Liver (tissue), 9 donors: Measurements from ENCODE around the gene OSBPL10. TPM values are rescaled to one million over a fixed set of nuclear protein-coding genes. Genes with fewer than 3 reads are reported as not detected.

ENCODE experiments used
- DNase-seq: peaks from one replicate; pipeline ENCODE4 v3.0.0-alpha.2; 2017; ENCODE audit warnings: low spot score
- H3K27ac ChIP-seq, 2 donors: one replicate each; pipeline ENCODE4 v1.7.0; 2013; ENCODE audit warnings: inconsistent platforms in 2 of 2, low read length in 2 of 2, control low read depth in 1 of 2, low read depth in 1 of 2, mild to moderate bottlenecking in 1 of 2
- H3K27me3 ChIP-seq, 4 donors: one replicate each; pipeline versions ENCODE4 v1.6.1 to v1.7.0; 2013; ENCODE audit warnings: low read length in 3 of 4, inconsistent platforms in 1 of 4, mild to moderate bottlenecking in 1 of 4, moderate library complexity in 1 of 4; ENCODE audit not compliant: control insufficient read depth in 4 of 4, insufficient read depth in 4 of 4
- H3K36me3 ChIP-seq, 4 donors: one replicate each; pipeline versions ENCODE4 v1.6.1 to v1.7.0; 2013; ENCODE audit warnings: low read length in 3 of 4, mild to moderate bottlenecking in 3 of 4, low read depth in 1 of 4, moderate library complexity in 1 of 4; ENCODE audit not compliant: control insufficient read depth in 4 of 4, insufficient read depth in 3 of 4
- H3K4me1 ChIP-seq, 4 donors: one replicate each; pipeline versions ENCODE4 v1.6.1 to v1.7.0; 2013; ENCODE audit warnings: low read length in 3 of 4, mild to moderate bottlenecking in 3 of 4, moderate library complexity in 1 of 4; ENCODE audit not compliant: control insufficient read depth in 4 of 4, insufficient read depth in 4 of 4
- H3K4me3 ChIP-seq, 3 donors: one replicate each; pipeline versions ENCODE4 v1.6.1 to v1.7.0; 2013; ENCODE audit warnings: low read length in 3 of 3, control low read depth in 1 of 3, low read depth in 1 of 3, mild to moderate bottlenecking in 1 of 3
- H3K9ac ChIP-seq, 2 donors: one replicate each; pipeline ENCODE4 v1.7.0; 2013; ENCODE audit warnings: low read length in 2 of 2, mild to moderate bottlenecking in 2 of 2, moderate library complexity in 2 of 2, control low read depth in 1 of 2, low read depth in 1 of 2
- H3K9me3 ChIP-seq, 4 donors: one replicate each; pipeline versions ENCODE4 v1.6.1 to v1.7.0; 2013; ENCODE audit warnings: low read length in 3 of 4; ENCODE audit not compliant: control insufficient read depth in 4 of 4
- EGR1 ChIP-seq, 2 donors: IDR thresholded peaks; 2 replicates each; pipeline ENCODE4 v1.6.1; 2016 to 2018; ENCODE audit warnings: antibody characterized with exemption in 2 of 2, low read depth in 2 of 2
- FOXA2 ChIP-seq: IDR thresholded peaks from 2 replicates; pipeline ENCODE4 v1.6.1; 2016; ENCODE audit warnings: antibody characterized with exemption
- GABPA ChIP-seq, 2 donors: IDR thresholded peaks in 1 of 2; conservative IDR thresholded peaks in 1 of 2; 2 replicates each; pipeline ENCODE4 v1.6.1; 2016; ENCODE audit warnings: antibody characterized with exemption in 2 of 2, mild to moderate bottlenecking in 1 of 2, moderate library complexity in 1 of 2
- HNF4G ChIP-seq: IDR thresholded peaks from 2 replicates; pipeline ENCODE4 v1.6.1; 2016; ENCODE audit warnings: antibody characterized with exemption
- JUND ChIP-seq, 2 donors: IDR thresholded peaks; 2 replicates each; pipeline ENCODE4 v1.6.1; 2016; ENCODE audit warnings: antibody characterized with exemption in 2 of 2
- NR2F2 ChIP-seq: IDR thresholded peaks from 2 replicates; pipeline ENCODE4 v1.6.1; 2016; ENCODE audit warnings: antibody characterized with exemption
- RAD21 ChIP-seq, 2 donors: IDR thresholded peaks; 2 replicates each; pipeline ENCODE4 v1.6.1; 2016; ENCODE audit warnings: antibody characterized with exemption in 2 of 2, mild to moderate bottlenecking in 2 of 2
- RXRA ChIP-seq, 2 donors: IDR thresholded peaks; 2 replicates each; pipeline ENCODE4 v1.6.1; 2017 to 2018; ENCODE audit warnings: antibody characterized with exemption in 2 of 2, mild to moderate bottlenecking in 1 of 2
- SP1 ChIP-seq: IDR thresholded peaks from 2 replicates; pipeline ENCODE4 v1.6.1; 2018; ENCODE audit warnings: antibody characterized with exemption, mild to moderate bottlenecking
- TAF1 ChIP-seq: conservative IDR thresholded peaks from 2 replicates; pipeline ENCODE4 v1.6.1; 2016; ENCODE audit warnings: antibody characterized with exemption, mild to moderate bottlenecking
- YY1 ChIP-seq: IDR thresholded peaks from 2 replicates; pipeline ENCODE4 v1.6.1; 2016; ENCODE audit warnings: antibody characterized with exemption, mild to moderate bottlenecking
- WGBS: extraction: QIAGEN DNeasy Blood & Tissue Kit; methylation state at CpG from one replicate; pipeline ENCODE4 v1.1.7; 2013; 5-methylcytosine and 5-hydroxymethylcytosine counted together
- polyA plus RNA-seq, 2 donors: library from polyadenylated mRNA; stranded (reverse) in 1 of 2; unstranded in 1 of 2; fragments of 200-250 nt in 1 of 2; fragments of >200 nt in 1 of 2; fragmentation: Nextera tagmentation in 1 of 2; extraction: Ambion mirVana in 1 of 2; gene quantifications; one replicate each; pipeline versions ENCODE4 v1.2.1 to v1.2.3, GENCODE V29; 2013 to 2015
- total RNA-seq, 2 donors: library from RNA; depleted of rRNA; stranded (reverse); fragments of >200 nt; gene quantifications; one replicate each; pipeline ENCODE4 v1.2.3, GENCODE V29; 2014
- TF ChIP-seq, protein P1 (sequence below): IDR thresholded peaks from 2 replicates; pipeline ENCODE4 v1.6.1; 2016; ENCODE audit warnings: antibody characterized with exemption
- TF ChIP-seq, protein P2 (sequence below): IDR thresholded peaks from 2 replicates; pipeline ENCODE4 v1.6.1; 2016; ENCODE audit warnings: antibody characterized with exemption
- TF ChIP-seq, protein P3 (sequence below): IDR thresholded peaks from 2 replicates; pipeline ENCODE4 v1.6.1; 2016; ENCODE audit warnings: antibody characterized with exemption, mild to moderate bottlenecking
- TF ChIP-seq, protein P4 (sequence below): fragments of 150-350 bp; IDR thresholded peaks from 2 replicates; pipeline ENCODE4 v1.5.1; 2017; ENCODE audit warnings: improper control_type of control experiment, low read depth, low read length; ENCODE audit not compliant: missing input control
- TF ChIP-seq, protein P5 (sequence below): IDR thresholded peaks from 2 replicates; pipeline ENCODE4 v1.6.1; 2016; ENCODE audit warnings: antibody characterized with exemption
- donor health status: healthy.
- donor health status: healthy.
- donor health status: healthy.
- donor health status: healthy.
- donor health status: healthy.

OSBPL10 gene
- total and polyA plus RNA-seq, 4 donors = 0.75 to 4.0 (median 1.7) TPM

DNA sequence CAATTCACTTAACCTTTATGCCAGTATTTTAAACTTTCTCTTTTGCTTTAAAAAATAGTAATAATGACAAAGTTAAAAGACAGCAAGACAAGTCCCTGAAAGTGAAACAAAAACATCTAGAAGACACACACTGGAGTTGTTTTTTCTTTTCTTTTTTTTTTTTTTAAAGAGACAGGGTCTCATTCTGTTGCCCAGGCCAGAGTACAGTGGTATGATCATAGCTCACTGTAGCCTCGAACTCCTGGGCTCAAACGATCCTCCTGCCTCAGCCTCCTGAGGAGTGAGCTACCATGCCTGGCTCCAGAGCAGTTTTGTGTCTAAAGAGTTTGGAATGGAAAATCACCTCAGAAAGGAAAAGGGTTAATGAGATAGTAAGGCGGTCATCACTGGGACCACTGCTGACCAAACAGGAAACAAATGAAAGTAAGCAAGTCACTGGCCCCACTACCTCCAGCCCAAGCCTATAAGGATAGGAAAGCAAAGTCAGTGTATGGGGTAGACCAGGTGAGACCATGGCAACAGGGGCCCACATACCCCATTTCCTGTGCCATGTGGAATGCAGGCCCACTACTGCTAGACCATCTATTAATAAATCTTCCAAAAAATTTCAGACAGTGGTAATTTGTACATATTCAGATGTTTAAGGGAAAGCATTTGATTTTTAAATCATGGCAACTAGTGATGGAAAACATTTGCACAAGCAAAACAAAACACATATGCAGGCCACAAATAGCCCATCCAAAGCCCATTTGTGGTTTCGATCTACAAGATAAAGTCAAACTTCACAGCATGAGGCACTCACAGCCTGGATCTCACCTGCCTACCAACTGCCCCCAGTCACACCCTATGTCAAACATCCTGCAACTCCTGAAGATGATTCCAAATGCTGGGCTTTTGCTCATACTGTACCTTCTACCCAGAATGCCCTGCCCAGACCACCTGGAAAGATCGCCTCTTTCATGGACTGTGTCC is 62.6 kb downstream of the OSBPL10 start:
- no peak for DNase-seq
- WGBS = 79% methylated on average over 5 of the region's 5 CpGs
- H3K4me3 ChIP-seq = no peak overlapping the region
- H3K36me3 ChIP-seq = no peaks in the 10 kb centered on the region
- H3K9me3 ChIP-seq = peaks cover 2 to 10% (median 6%) of the 10 kb centered on the region in 4 donors
- H3K27me3 ChIP-seq = no peaks in the 10 kb centered on the region
- H3K9ac ChIP-seq = no peak overlapping the region
- TF ChIP-seq GABPA (IDR thresholded peaks at IDR 0.05 in 1 of 2, conservative IDR thresholded peaks at IDR 0.05 in 1 of 2) (no peak), HNF4G (no peak), JUND (IDR thresholded peaks at IDR 0.05) (no peak), SP1 (no peak), TAF1 (no peak), RAD21 (IDR thresholded peaks at IDR 0.05) (no peak), EGR1 (IDR thresholded peaks at IDR 0.05; ENCODE audit: low read depth in 2 of 2) (no peak), FOXA2 (no peak), YY1 (no peak)
- TF ChIP-seq, protein P1, sequence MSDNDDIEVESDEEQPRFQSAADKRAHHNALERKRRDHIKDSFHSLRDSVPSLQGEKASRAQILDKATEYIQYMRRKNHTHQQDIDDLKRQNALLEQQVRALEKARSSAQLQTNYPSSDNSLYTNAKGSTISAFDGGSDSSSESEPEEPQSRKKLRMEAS = no peak
- H3K4me1 ChIP-seq = peaks cover 0 to 6% (median 1%) of the 10 kb centered on the region in 4 donors
- H3K27ac ChIP-seq = peak overlapping the region in 1 of 2 donors; percentile 23

DNA sequence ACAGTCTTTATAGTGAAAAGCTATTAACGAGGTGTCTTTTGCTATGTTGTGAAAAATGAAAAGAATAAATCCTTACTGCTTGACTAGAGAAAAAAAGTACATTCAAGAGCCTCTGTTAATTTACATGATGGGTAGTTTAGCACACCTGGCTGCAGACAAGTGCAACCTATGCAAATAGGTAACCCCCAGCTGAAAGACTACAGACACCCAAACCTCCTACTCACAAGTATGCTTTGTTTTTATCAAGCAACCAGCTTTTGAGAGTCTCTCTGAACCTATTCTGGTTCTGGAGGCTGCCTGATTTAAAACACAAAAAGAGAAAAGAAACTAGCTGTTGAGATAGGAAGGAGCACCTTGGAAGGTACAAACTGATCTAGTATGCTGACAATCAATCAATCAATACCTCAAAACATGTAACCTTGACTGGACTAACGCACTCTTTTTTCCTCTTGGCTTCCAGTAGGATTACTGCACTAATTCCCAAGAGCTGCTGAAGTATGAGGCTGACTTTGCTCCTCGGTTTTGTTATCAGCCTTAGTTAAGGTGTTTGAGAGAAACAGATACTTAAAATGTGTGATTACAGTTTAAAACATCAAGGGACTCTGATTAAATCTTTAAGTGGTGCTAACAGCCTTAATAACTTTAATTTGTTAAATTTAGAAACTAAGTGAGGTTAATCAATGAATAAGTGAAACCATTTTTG is 63.6 kb downstream of the OSBPL10 start:
- WGBS = 38% methylated on average over 3 of the region's 3 CpGs
- H3K4me1 ChIP-seq = peaks cover 0 to 6% (median 1%) of the 10 kb centered on the region in 4 donors
- H3K9me3 ChIP-seq = peaks cover 2 to 10% (median 6%) of the 10 kb centered on the region in 4 donors
- H3K36me3 ChIP-seq = no peaks in the 10 kb centered on the region
- H3K9ac ChIP-seq = no peak overlapping the region
- no peak for DNase-seq
- no peaks in the 10 kb centered on the region for H3K27me3 ChIP-seq
- TF ChIP-seq SP1 (no peak), FOXA2 (no peak), NR2F2 (no peak), JUND (IDR thresholded peaks at IDR 0.05) (no peak), RAD21 (IDR thresholded peaks at IDR 0.05) (no peak), EGR1 (IDR thresholded peaks at IDR 0.05; ENCODE audit: low read depth in 2 of 2) (no peak), GABPA (IDR thresholded peaks at IDR 0.05 in 1 of 2, conservative IDR thresholded peaks at IDR 0.05 in 1 of 2) (no peak), YY1 (no peak), RXRA (IDR thresholded peaks at IDR 0.05) (no peak)
- TF ChIP-seq, protein P2, sequence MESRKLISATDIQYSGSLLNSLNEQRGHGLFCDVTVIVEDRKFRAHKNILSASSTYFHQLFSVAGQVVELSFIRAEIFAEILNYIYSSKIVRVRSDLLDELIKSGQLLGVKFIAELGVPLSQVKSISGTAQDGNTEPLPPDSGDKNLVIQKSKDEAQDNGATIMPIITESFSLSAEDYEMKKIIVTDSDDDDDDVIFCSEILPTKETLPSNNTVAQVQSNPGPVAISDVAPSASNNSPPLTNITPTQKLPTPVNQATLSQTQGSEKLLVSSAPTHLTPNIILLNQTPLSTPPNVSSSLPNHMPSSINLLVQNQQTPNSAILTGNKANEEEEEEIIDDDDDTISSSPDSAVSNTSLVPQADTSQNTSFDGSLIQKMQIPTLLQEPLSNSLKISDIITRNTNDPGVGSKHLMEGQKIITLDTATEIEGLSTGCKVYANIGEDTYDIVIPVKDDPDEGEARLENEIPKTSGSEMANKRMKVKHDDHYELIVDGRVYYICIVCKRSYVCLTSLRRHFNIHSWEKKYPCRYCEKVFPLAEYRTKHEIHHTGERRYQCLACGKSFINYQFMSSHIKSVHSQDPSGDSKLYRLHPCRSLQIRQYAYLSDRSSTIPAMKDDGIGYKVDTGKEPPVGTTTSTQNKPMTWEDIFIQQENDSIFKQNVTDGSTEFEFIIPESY = no peak
- TF ChIP-seq, protein P3, sequence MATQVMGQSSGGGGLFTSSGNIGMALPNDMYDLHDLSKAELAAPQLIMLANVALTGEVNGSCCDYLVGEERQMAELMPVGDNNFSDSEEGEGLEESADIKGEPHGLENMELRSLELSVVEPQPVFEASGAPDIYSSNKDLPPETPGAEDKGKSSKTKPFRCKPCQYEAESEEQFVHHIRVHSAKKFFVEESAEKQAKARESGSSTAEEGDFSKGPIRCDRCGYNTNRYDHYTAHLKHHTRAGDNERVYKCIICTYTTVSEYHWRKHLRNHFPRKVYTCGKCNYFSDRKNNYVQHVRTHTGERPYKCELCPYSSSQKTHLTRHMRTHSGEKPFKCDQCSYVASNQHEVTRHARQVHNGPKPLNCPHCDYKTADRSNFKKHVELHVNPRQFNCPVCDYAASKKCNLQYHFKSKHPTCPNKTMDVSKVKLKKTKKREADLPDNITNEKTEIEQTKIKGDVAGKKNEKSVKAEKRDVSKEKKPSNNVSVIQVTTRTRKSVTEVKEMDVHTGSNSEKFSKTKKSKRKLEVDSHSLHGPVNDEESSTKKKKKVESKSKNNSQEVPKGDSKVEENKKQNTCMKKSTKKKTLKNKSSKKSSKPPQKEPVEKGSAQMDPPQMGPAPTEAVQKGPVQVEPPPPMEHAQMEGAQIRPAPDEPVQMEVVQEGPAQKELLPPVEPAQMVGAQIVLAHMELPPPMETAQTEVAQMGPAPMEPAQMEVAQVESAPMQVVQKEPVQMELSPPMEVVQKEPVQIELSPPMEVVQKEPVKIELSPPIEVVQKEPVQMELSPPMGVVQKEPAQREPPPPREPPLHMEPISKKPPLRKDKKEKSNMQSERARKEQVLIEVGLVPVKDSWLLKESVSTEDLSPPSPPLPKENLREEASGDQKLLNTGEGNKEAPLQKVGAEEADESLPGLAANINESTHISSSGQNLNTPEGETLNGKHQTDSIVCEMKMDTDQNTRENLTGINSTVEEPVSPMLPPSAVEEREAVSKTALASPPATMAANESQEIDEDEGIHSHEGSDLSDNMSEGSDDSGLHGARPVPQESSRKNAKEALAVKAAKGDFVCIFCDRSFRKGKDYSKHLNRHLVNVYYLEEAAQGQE = no peak
- TF ChIP-seq, protein P4, sequence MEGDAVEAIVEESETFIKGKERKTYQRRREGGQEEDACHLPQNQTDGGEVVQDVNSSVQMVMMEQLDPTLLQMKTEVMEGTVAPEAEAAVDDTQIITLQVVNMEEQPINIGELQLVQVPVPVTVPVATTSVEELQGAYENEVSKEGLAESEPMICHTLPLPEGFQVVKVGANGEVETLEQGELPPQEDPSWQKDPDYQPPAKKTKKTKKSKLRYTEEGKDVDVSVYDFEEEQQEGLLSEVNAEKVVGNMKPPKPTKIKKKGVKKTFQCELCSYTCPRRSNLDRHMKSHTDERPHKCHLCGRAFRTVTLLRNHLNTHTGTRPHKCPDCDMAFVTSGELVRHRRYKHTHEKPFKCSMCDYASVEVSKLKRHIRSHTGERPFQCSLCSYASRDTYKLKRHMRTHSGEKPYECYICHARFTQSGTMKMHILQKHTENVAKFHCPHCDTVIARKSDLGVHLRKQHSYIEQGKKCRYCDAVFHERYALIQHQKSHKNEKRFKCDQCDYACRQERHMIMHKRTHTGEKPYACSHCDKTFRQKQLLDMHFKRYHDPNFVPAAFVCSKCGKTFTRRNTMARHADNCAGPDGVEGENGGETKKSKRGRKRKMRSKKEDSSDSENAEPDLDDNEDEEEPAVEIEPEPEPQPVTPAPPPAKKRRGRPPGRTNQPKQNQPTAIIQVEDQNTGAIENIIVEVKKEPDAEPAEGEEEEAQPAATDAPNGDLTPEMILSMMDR = no peak
- TF ChIP-seq, protein P1 = no peak
- TF ChIP-seq, protein P5, sequence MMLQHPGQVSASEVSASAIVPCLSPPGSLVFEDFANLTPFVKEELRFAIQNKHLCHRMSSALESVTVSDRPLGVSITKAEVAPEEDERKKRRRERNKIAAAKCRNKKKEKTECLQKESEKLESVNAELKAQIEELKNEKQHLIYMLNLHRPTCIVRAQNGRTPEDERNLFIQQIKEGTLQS = no peak
- no peak overlapping the region for H3K27ac ChIP-seq
- no peak overlapping the region for H3K4me3 ChIP-seq
